A549 (cell line): ENCODE results near the gene ARL4D. TPM values are rescaled to one million over a fixed set of nuclear protein-coding genes. Genes with fewer than 3 reads are reported as not detected.
A peak's percentile ranks its signal among the peaks of the same experiment; 100 is the strongest.
"Not testable (repeated sequence)": the region's sequence is repeated elsewhere in the genome, so short reads cannot be mapped to it uniquely, and the experiment has no call there.

Experiments
- ATAC-seq, 2 experiments: fragments of 200-7000 bp in 1 of 2; fragments of >200 bp in 1 of 2; cut with Nextera tagmentation in 1 of 2; cut with Tn5 transposase in 1 of 2; 3 replicates each; pipeline versions ENCODE4 v1.8.0 to v1.9.1; 2018 to 2020; ENCODE audit warnings: mild to moderate bottlenecking in 1 of 2, moderate library complexity in 1 of 2
- CTCF ChIA-PET: fragments of 300-600 bp; sonication (Branson Sonifier 250); formaldehyde crosslinking; extraction: SDS; loops from one replicate; lab custom pipeline; 2021; ENCODE audit warnings: antibody characterized with exemption, inconsistent platforms; lab: Yijun Ruan, JAX
- POLR2A ChIA-PET: fragments of 350-600 bp; formaldehyde crosslinking; extraction: SDS; loops from one replicate; lab custom pipeline; 2021; ENCODE audit warnings: antibody characterized with exemption, inconsistent platforms; lab: Yijun Ruan, JAX
- DNase-seq, 2 experiments: peaks; one replicate each; pipeline versions ENCODE4 v3.0.0 to v3.0.0-alpha.2; 2011 to 2016; ENCODE audit warnings: low read depth in 1 of 2, low spot score in 1 of 2
- FAIRE-seq: peaks from 2 replicates; lab custom pipeline; 2011; peaks lifted over from hg19 to GRCh38; lab: Jason Lieb, UNC
- H3K27ac ChIP-seq, 2 experiments: fragments of >200 bp; sonication (Bioruptor Twin); formaldehyde crosslinking; 3 replicates each; pipeline ENCODE4 v1.5.1; 2016 to 2017
- H3K4me1 ChIP-seq: fragments of >200 bp; sonication (Bioruptor Twin); formaldehyde crosslinking; 3 replicates; pipeline ENCODE4 v1.6.1; 2016
- H3K4me2 ChIP-seq: fragments of >200 bp; sonication (Bioruptor Twin); formaldehyde crosslinking; 3 replicates; pipeline ENCODE4 v1.6.1; 2016
- H3K4me3 ChIP-seq: fragments of >200 bp; sonication (Bioruptor Twin); formaldehyde crosslinking; 3 replicates; pipeline ENCODE4 v1.5.1; 2016
- H3K9me3 ChIP-seq: fragments of >200 bp; sonication (Bioruptor Twin); formaldehyde crosslinking; 3 replicates; pipeline ENCODE4 v1.6.1; 2016
- CBX8 ChIP-seq: fragments of 200-600 bp; sonication (generic); IDR thresholded peaks from 2 replicates; pipeline ENCODE4 v1.6.1; 2016
- CEBPB ChIP-seq, 2 experiments: fragments of >200 bp in 1 of 2; sonication (Bioruptor Twin) in 1 of 2; formaldehyde crosslinking in 1 of 2; IDR thresholded peaks; 2 replicates each; pipeline ENCODE4 v1.6.1; 2012 to 2016
- CHD4 ChIP-seq: fragments of 200-600 bp; sonication (generic); IDR thresholded peaks from 2 replicates; pipeline ENCODE4 v1.6.1; 2016; ENCODE audit warnings: antibody characterized with exemption, mild to moderate bottlenecking, borderline replicate concordance
- EHF ChIP-seq: fragments of 250-450 bp; sonication (Bioruptor Pico); IDR thresholded peaks from 2 replicates; pipeline ENCODE4 v1.5.0; 2020; ENCODE audit warnings: mild to moderate bottlenecking
- EHMT2 ChIP-seq: fragments of 200-600 bp; sonication (generic); IDR thresholded peaks from 2 replicates; pipeline ENCODE4 v1.6.1; 2016; ENCODE audit warnings: antibody characterized with exemption, low read depth, mild to moderate bottlenecking, moderate library complexity
- FOSB ChIP-seq: fragments of 250-450 bp; sonication (Bioruptor Pico); IDR thresholded peaks from 2 replicates; pipeline ENCODE4 v1.5.0; 2020; ENCODE audit warnings: mild to moderate bottlenecking, moderate library complexity
- HEYL ChIP-seq: fragments of 250-450 bp; sonication (Bioruptor Pico); IDR thresholded peaks from 2 replicates; pipeline ENCODE4 v1.8.0; 2021; ENCODE audit warnings: mild to moderate bottlenecking, moderate library complexity
- HOXB13 ChIP-seq: fragments of 250-450 bp; sonication (Bioruptor Pico); IDR thresholded peaks from 2 replicates; pipeline ENCODE4 v1.5.0; 2020; ENCODE audit warnings: low read depth, mild to moderate bottlenecking, moderate library complexity
- JUN ChIP-seq, 2 experiments: fragments of >200 bp; sonication (Bioruptor Twin); formaldehyde crosslinking; IDR thresholded peaks; 2 replicates in 1 of 2; 3 replicates in 1 of 2; pipeline ENCODE4 v1.6.1; 2016 to 2017
- MYC ChIP-seq: IDR thresholded peaks from 2 replicates; pipeline ENCODE4 v1.6.1; 2012; ENCODE audit warnings: mild to moderate bottlenecking, inconsistent platforms, low read length, improper control_type of control experiment, borderline replicate concordance
- RAD21 ChIP-seq, 2 experiments: fragments of >200 bp in 1 of 2; sonication (Bioruptor Twin) in 1 of 2; formaldehyde crosslinking in 1 of 2; IDR thresholded peaks in 1 of 2; conservative IDR thresholded peaks in 1 of 2; 2 replicates in 1 of 2; 3 replicates in 1 of 2; pipeline ENCODE4 v1.6.1; 2012 to 2018; ENCODE audit warnings: inconsistent platforms in 1 of 2
- SMC3 ChIP-seq: fragments of >200 bp; sonication (Bioruptor Twin); formaldehyde crosslinking; IDR thresholded peaks from 3 replicates; pipeline ENCODE4 v1.6.1; 2018; ENCODE audit warnings: inconsistent platforms
- ZFP36 ChIP-seq: fragments of 450-650 bp; IDR thresholded peaks from 2 replicates; pipeline ENCODE4 v1.6.1; 2014; ENCODE audit warnings: borderline replicate concordance; ENCODE audit not compliant: partially characterized antibody
- ZNF302 ChIP-seq: fragments of 250-450 bp; sonication (Bioruptor Pico); IDR thresholded peaks from 2 replicates; pipeline ENCODE4 v1.9.0; 2021; ENCODE audit warnings: inconsistent platforms, mild to moderate bottlenecking, moderate library complexity
- ZSCAN20 ChIP-seq: fragments of 250-450 bp; sonication (Bioruptor Pico); IDR thresholded peaks from 2 replicates; pipeline ENCODE4 v1.8.0; 2022; ENCODE audit warnings: mild to moderate bottlenecking, moderate library complexity
- WGBS: methylation state at CpG from one replicate; pipeline ENCODE4 v1.1.6; 2017; ENCODE audit errors: missing lambda C conversion rate; 5-methylcytosine and 5-hydroxymethylcytosine counted together
- polyA plus RNA-seq, 4 experiments: library from polyadenylated mRNA; depleted of rRNA in 3 of 4; stranded (reverse); fragments of >200 nt; fragmentation: RNase III in 1 of 4; extraction: RNeasy Plus Mini Kit Qiagen cat#74134 plus additional on column Dnase treatment in 1 of 4; gene quantifications; 2 replicates in 3 of 4; 3 replicates in 1 of 4; pipeline ENCODE4 v1.2.3, GENCODE V29; 2011 to 2017
- TF ChIP-seq, protein P1 (sequence below): fragments of 200-600 bp; sonication (generic); IDR thresholded peaks from 2 replicates; pipeline ENCODE4 v1.6.1; 2016; ENCODE audit warnings: antibody characterized with exemption, mild to moderate bottlenecking, moderate library complexity
- TF ChIP-seq, protein P2 (sequence below): fragments of 150-350 bp; IDR thresholded peaks from 2 replicates; pipeline ENCODE4 v1.6.1; 2014; ENCODE audit warnings: low read depth, mild to moderate bottlenecking, low read length

The ARL4D gene
- polyA plus RNA-seq, 2 of the 4 experiments (the other 2 are of a cell fraction): 11.7 to 21.0 TPM

DNA sequence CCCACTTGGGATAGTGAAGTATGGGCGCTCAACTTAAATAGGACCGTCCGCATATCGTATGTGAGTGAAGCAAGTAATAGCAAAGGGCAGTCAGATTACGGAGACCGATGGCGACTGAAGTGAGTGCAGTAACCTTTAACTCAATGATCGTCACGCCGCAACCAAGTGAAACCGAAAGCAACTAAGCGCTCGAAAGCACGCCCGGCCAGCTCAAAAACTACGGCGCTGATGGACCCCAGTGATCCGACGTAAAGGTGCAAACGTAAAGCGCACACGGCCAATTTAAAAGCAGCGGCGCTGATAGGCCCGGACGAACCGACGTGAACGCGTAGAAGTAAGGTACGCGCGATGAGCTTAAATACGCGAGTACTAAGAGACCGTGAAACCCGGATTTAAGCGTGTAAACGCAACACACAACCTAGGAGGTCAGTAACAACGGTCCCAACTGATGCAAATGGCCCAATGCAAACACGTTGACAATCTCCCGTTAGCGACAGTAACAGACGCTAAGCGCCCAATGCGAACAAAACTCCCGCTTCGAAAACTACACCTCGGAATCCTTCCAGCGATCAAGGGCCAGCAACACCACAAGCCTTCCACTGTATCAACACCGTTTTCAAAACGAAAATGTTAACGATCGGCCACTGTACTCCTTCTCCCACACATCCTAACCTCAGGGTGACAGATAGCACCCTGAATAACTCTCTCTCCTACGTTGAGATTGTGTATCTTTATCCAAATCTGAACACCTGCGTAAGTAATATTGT is 37.9 kb upstream of the ARL4D start (continued):
- TF ChIP-seq, protein P1, sequence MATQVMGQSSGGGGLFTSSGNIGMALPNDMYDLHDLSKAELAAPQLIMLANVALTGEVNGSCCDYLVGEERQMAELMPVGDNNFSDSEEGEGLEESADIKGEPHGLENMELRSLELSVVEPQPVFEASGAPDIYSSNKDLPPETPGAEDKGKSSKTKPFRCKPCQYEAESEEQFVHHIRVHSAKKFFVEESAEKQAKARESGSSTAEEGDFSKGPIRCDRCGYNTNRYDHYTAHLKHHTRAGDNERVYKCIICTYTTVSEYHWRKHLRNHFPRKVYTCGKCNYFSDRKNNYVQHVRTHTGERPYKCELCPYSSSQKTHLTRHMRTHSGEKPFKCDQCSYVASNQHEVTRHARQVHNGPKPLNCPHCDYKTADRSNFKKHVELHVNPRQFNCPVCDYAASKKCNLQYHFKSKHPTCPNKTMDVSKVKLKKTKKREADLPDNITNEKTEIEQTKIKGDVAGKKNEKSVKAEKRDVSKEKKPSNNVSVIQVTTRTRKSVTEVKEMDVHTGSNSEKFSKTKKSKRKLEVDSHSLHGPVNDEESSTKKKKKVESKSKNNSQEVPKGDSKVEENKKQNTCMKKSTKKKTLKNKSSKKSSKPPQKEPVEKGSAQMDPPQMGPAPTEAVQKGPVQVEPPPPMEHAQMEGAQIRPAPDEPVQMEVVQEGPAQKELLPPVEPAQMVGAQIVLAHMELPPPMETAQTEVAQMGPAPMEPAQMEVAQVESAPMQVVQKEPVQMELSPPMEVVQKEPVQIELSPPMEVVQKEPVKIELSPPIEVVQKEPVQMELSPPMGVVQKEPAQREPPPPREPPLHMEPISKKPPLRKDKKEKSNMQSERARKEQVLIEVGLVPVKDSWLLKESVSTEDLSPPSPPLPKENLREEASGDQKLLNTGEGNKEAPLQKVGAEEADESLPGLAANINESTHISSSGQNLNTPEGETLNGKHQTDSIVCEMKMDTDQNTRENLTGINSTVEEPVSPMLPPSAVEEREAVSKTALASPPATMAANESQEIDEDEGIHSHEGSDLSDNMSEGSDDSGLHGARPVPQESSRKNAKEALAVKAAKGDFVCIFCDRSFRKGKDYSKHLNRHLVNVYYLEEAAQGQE: peak; percentile 94
- TF ChIP-seq ZFP36 (no peak), SMC3 (no peak), CHD4 (no peak), HEYL (CRISPR knock-in tag) (peak; percentile 95), RAD21 (conservative IDR thresholded peaks at IDR 0.05 in 1 of 2, IDR thresholded peaks at IDR 0.05 in 1 of 2) (peak in 1 of 2 experiments; percentile 32; a peak in 1 of 5 replicates), HOXB13 (CRISPR knock-in tag) (no peak), EHF (CRISPR knock-in tag) (peak; percentile 100)
- TF ChIP-seq, protein P2, sequence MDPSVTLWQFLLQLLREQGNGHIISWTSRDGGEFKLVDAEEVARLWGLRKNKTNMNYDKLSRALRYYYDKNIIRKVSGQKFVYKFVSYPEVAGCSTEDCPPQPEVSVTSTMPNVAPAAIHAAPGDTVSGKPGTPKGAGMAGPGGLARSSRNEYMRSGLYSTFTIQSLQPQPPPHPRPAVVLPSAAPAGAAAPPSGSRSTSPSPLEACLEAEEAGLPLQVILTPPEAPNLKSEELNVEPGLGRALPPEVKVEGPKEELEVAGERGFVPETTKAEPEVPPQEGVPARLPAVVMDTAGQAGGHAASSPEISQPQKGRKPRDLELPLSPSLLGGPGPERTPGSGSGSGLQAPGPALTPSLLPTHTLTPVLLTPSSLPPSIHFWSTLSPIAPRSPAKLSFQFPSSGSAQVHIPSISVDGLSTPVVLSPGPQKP: no peak
- TF ChIP-seq, all 56 proteins: peak for 33

DNA sequence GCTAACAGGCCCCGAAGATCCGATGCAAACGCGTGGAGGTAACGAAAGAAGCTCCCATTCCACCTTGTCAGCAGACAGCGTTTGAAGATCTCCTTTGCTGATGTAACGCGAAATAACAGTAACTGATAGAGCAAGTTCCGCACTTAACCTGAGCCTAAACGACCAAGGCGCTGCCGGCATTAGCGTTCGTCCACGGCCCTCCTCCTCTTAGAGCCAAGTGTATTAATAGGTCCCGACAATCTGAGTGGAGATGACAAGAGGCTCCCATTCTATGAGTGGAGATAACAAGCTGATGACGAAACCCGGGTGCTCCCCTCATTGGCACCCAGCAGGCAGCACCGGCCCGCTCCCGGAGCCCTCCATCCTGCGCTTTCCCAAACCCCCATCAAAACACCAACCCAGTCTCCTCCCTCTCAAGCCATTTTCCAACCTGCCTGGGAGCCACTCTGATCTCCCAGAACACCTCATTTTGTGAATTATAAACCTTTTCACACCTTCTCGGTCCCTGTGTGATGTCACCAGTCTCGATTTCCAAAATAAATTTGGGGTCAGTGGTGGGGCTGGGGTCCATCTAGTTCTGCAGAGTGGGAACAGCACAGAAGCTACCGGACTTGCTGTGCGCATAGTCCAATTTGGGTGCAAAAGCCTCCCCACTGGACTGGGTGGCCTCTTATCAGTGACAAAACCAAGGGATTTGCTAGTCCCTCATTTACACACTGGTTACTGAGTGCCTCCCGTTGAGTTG is 35.4 kb upstream of the ARL4D start:
- CTCF ChIA-PET: interaction anchor here (1.4 to 8.9 kb wide), 3 partner anchors 9 to 120 kb away, joined by 3 to 89 read pairs (median 41); partner anchors contain the start of gene DHX8

DNA sequence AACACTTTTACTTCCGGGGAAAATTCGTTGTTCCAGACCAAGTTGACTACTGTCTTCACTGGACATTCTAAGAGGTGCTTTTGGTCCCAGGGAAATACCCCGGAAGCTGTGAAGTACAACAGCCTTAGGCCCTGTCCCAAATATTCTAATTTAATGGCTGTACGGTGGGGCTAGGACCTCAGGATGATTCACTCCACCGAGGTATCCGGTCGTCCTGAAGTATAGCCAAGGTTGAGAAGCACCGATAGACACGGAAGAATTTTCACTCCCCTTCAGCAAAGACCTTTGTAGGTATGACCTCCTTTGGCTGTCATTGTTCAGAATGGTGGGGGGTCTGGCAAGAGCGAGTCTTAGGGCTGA is 34.9 kb upstream of the ARL4D start:
- POLR2A ChIA-PET: no interaction called here
- Histone ChIP-seq H3K27ac (0 out of 6 replicates have a peak overlapping the region, but pooled peaks of 1 of the 2 experiments have one; percentile 5), H3K4me1 (peaks cover 24% of the 10 kb centered on the region), H3K4me3 (no peak overlapping the region), H3K4me2 (no peak overlapping the region), H3K9me3 (no peaks in the 10 kb centered on the region)
- WGBS: 89% methylated on average over 10 of the region's 10 CpGs
- DNase-seq: no peak
- FAIRE-seq: no peak
- CTCF ChIA-PET: interaction anchor here (1.4 to 8.9 kb wide), 3 partner anchors 9 to 119 kb away, joined by 3 to 89 read pairs (median 41); partner anchors contain the start of gene DHX8
- no peak for ATAC-seq
- TF ChIP-seq JUN (IDR thresholded peaks at IDR 0.05) (no peak), RAD21 (conservative IDR thresholded peaks at IDR 0.05 in 1 of 2, IDR thresholded peaks at IDR 0.05 in 1 of 2) (no peak)

More for the DNA sequence above, 35.4 kb upstream of the ARL4D start:
- no peak overlapping the region for H3K4me2 ChIP-seq
- POLR2A ChIA-PET: no interaction called here
- TF ChIP-seq FOSB (no peak), EHMT2 (no peak)
- DNase-seq: no peak
- WGBS: 96% methylated on average over 27 of the region's 27 CpGs
- peaks cover 24% of the 10 kb centered on the region for H3K4me1 ChIP-seq
- FAIRE-seq: no peak
- H3K9me3 ChIP-seq: no peaks in the 10 kb centered on the region
- 0 out of 6 replicates have a peak overlapping the region, but pooled peaks of 1 of the 2 experiments have one; percentile 5 for H3K27ac ChIP-seq
- ATAC-seq: no peak
- H3K4me3 ChIP-seq: no peak overlapping the region

DNA sequence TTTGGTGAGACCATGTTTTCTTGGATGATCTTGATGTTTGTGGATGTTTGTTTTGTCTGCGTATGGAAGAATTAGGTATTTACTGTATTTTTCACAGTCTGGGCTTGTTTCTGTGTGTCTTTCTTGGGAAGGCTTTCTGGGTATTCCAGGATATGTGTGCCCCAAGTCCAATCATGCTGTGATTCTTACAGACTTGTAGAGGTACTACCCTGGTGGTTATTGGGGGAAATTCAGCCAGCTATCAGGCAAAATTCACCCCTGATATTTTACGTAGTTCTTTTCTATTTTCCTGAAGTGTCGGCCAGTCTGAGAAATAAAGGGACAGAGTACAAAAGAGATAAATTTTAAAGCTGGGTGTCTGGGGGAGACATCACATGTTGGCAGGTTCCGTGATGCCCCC is 33.4 kb upstream of the ARL4D start:
- TF ChIP-seq MYC (no peak), RAD21 (conservative IDR thresholded peaks at IDR 0.05 in 1 of 2, IDR thresholded peaks at IDR 0.05 in 1 of 2) (no peak), ZSCAN20 (CRISPR knock-in tag) (no peak), ZNF302 (CRISPR knock-in tag) (no peak), FOSB (no peak), CBX8 (no peak), JUN (IDR thresholded peaks at IDR 0.05) (no peak), CEBPB (IDR thresholded peaks at IDR 0.05) (no peak)
- Histone ChIP-seq H3K27ac (no peak overlapping the region), H3K4me2 (no peak overlapping the region), H3K9me3 (no peaks in the 10 kb centered on the region), H3K4me1 (peaks cover 26% of the 10 kb centered on the region), H3K4me3 (no peak overlapping the region)
- FAIRE-seq: no peak
- DNase-seq: peak in 1 of 2 experiments; percentile 44
- 85% methylated on average over 4 of the region's 4 CpGs for WGBS
- ATAC-seq: no peak
- POLR2A ChIA-PET: no interaction called here
- CTCF ChIA-PET: interaction anchor here (6.2 kb wide), 1 partner anchor 118 kb away, joined by 41 read pairs; the partner anchor contains the start of gene DHX8

DNA sequence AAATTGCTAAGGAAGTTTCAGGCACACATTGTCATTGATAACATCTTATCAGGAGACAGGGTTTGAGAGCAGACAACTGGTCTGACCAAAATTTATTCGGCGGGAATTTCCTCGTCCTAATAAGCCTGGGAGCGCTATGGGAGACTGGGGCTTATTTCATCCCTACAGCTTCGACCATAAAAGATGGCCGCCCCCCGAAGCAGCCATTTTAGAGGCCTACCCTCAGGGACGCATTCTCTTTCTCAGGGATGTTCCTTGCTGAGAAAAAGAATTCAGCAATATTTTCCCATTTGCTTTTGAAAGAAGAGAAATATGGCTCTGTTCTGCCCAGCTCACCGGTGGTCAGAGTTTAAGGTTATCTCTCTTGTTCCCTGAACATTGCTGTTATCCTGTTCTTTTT is 32.9 kb upstream of the ARL4D start:
- ATAC-seq, H3K9me3 ChIP-seq, DNase-seq, H3K4me3 ChIP-seq, H3K4me2 ChIP-seq, H3K27ac ChIP-seq, POLR2A ChIA-PET, FAIRE-seq: not testable (repeated sequence)
- H3K4me1 ChIP-seq: peaks cover 26% of the 10 kb centered on the region
- 95% methylated on average over 9 of the region's 9 CpGs for WGBS
- CTCF ChIA-PET: interaction anchor here (0.7 to 8.4 kb wide), 4 partner anchors 27 to 154 kb away, joined by 3 to 74 read pairs (median 28); partner anchors contain the start of gene DHX8
